LNCAP (cell line): Measurements from ENCODE around the gene FHIT.

Experiments used
- CTCF ChIP-seq: fragments of 450-650 bp; IDR thresholded peaks from 2 replicates; pipeline ENCODE4 v1.5.1; 2017; ENCODE audit warnings: mild to moderate bottlenecking

The FHIT gene

DNA sequence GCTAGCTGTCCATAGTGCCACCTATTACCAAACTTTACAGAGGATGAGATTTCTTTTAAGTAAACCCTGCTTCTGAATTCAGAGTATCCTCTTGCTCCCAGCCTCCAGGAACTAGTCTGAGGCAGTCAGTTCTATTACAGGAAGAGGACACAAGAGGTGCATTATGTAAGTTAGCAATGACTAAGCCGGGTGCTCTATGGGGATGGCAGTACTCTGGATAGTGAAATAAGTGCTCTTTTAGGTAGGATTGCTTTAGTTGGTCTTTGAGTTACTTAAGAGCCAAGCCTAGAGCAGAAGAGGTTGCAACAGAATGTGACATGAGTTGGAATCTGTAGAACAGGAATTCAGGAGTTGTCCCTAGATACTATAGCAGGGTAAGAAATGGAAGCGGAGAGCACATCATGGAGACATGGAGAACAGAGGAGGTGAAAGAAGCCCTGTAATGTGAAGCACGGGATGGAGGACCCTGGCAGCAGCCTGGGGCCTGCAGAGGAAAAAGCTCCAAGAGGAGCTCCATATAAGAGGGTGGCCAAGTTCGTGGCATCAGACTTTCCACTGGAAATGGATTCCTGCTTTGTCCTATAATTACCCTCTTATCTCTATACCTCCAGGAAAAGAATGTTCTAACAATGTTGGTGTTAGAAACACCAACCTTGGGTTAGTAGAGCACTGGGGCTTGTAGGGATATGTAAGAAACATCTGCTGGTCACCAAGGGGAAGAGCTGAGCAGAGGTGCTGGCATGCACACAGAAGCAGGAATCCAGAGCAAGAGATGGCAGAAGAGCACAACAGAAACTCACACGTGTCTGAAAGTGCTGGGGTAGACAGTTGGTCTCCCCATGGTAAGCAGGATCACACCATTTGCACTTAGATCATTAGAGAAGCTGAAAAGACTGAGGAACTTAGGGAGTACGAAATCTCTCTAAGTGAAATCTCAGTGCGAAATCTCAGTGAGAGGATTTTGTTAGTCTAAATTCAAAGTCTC, 851.1 kb downstream of the FHIT start:
- TF ChIP-seq CTCF, result no peak

- no peak for TF ChIP-seq CTCF
These were observed 852.0 kb downstream of the FHIT start for GRCh38 chr3:60399292-60399691.

DNA sequence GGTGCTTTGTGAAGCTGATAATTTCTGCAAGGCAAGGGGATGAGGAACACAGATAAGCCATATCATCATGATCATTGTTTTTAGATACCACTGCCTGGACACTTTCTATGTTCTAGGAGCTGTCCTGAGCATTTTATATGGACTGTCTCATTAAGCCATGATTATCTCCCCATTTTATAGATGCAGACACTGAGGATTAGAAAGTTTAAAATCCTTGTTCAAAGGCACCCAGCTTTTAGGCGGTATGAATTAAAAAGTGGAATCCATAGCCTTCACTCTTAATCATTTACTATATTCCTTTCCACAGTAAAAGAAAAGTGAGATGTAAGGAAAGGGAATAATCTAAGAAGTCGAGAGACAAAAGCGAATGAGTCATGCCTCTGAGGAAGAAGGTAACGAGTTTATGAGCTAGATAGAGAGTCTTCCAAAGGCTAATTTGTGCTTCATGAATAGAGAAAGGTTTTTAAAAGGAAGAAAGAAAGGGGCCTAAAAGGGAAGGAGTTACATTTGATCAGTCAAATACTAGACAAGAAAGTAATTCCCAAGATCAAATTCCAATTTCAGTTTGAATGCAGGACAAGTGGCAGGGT, 856.0 kb downstream of the FHIT start:
- TF ChIP-seq CTCF, result no peak

- no peak for TF ChIP-seq CTCF
These were observed 857.3 kb downstream of the FHIT start for GRCh38 chr3:60393946-60394345.

DNA sequence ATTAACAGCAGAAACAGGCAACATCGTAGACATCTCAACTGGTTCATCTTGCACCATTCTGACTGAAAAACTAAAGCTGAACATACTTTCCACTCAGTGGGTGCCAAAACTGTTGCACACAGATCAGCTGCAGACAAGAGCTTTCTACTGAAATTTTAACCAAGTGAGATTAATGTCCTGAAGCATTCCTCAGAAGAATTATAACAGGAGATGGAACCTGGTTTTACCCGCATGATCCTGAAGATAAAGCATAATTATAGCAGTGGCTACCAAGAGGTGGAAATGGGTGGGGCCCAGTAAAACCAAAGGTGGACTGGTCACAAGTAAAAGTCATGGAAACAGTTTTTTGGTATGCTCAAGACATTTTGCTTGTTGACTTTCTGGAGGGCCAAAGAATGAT, 858.8 kb downstream of the FHIT start:
- TF ChIP-seq CTCF, result no peak

- TF ChIP-seq CTCF, result no peak
These were observed 860.0 kb downstream of the FHIT start for GRCh38 chr3:60391292-60391691.

DNA sequence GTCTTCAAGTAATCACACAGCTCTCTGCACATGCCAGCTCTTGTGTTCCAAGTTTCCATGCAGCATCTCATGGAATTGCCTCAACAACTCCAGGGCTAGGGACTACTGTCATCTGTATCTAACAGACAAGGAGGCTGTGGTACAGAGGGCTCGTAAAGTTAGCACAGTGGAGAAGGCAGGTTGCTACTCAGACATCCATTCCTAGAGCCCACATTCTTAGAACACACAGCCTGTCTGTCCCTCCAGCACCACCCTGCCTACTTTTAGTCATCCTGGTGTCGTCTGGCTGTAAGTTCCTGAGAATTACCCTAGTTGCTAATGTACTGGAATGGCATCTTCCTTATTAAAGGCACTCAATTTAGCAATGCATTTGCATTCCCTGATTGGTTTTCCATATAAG, 862.5 kb downstream of the FHIT start:
- no peak for TF ChIP-seq CTCF
